ENCODE results near the gene SDCCAG8. TPM values are rescaled to one million over a fixed set of nuclear protein-coding genes. Genes with fewer than 3 reads are reported as not detected.

Gene SDCCAG8
- total RNA-seq, 2 donors from 2014 or later, result 23.2 to 91.0 TPM

DNA sequence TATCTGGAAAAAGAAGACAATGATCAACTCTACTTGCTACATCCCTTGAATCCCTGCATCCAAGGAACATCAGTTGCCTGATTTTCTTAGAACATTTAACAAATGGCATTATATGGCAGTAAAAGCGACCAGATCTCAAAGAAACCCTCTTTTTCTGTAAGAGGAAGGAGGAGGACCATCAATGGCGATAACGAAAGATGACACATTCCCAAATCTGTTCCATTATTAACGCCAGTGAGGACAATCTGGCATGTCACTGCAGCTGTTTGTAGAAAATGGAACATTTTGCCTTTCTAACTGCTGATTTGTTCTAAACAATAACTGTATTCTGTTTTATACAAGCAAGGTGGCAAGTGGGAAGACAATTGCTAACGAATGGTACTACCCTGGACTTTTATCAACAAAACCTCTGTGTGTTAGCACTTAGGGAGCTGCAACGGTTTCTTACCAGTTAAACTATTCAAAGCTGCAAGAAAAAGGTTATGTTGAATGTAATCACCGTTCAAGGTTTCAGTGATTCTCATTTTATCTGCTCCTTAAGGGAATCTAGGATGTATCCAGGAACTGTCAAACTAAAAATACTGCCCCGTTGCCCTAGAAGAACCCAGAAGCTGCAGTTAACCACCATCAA lies 251.9 kb downstream of the SDCCAG8 start:
- Histone ChIP-seq H3K4me1 (ENCODE audit: control insufficient read depth in 1 of 2, low read depth in 2 of 2) (no peaks in the 10 kb centered on the region), H3K27ac (no peak overlapping the region), H3K9me3 (no peaks in the 10 kb centered on the region), H3K4me3 (no peak overlapping the region), H3K36me3 (peaks cover 11% of the 10 kb centered on the region), H3K27me3 (replicated peaks; ENCODE audit: insufficient read depth) (no peaks in the 10 kb centered on the region)
- ATAC-seq (ENCODE audit: insufficient number of reproducible peaks, low FRiP score, low read depth) (no peak), DNase-seq (ENCODE audit: low spot score) (no peak)
- no peak for TF ChIP-seq CTCF (IDR thresholded peaks at IDR 0.05)

DNA sequence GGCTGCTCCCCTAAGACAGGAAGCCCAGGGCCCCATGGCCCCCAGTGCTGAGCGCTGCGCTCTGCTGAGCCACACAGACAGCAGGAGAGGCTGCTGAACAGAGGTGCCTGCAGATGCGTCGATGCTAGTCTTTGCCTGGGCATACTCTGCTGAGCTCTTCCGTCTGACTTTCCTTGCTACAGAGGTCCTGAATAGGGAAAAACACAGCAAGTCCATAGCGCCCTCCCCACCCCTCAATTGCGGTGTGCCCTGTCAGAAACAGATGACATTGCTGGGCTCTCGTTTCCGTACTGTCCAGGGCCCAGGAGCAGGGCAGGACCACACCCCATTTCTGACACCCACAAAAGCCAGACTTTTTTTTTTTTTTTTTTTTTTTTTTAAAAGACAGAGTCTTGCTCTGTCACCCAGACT lies 252.5 kb downstream of the SDCCAG8 start:
- H3K36me3 ChIP-seq, result peaks cover 11% of the 10 kb centered on the region
- H3K9me3 ChIP-seq, result no peaks in the 10 kb centered on the region
- DNase-seq (ENCODE audit: low spot score) (no peak), ATAC-seq (ENCODE audit: insufficient number of reproducible peaks, low FRiP score, low read depth) (no peak)
- no peak for TF ChIP-seq CTCF (IDR thresholded peaks at IDR 0.05)
- no peak overlapping the region for H3K27ac ChIP-seq
- H3K4me3 ChIP-seq, result no peak overlapping the region
- no peaks in the 10 kb centered on the region for H3K4me1 ChIP-seq (ENCODE audit: control insufficient read depth in 1 of 2, low read depth in 2 of 2)
- H3K27me3 ChIP-seq (replicated peaks; ENCODE audit: insufficient read depth), result no peaks in the 10 kb centered on the region

- no peaks in the 10 kb centered on the region for H3K4me1 ChIP-seq (ENCODE audit: control insufficient read depth in 1 of 2, low read depth in 2 of 2)
- no peak overlapping the region for H3K4me3 ChIP-seq
- H3K9me3 ChIP-seq, result no peaks in the 10 kb centered on the region
- DNase-seq (ENCODE audit: low spot score) (no peak), ATAC-seq (ENCODE audit: insufficient number of reproducible peaks, low FRiP score, low read depth) (no peak)
- peaks cover 11% of the 10 kb centered on the region for H3K36me3 ChIP-seq
- no peak for TF ChIP-seq CTCF (IDR thresholded peaks at IDR 0.05)
- no peak overlapping the region for H3K27ac ChIP-seq
- H3K27me3 ChIP-seq (replicated peaks; ENCODE audit: insufficient read depth), result no peaks in the 10 kb centered on the region
Measured at GRCh38 chr1:243508943-243509342, 253.1 kb downstream of the SDCCAG8 start.

DNA sequence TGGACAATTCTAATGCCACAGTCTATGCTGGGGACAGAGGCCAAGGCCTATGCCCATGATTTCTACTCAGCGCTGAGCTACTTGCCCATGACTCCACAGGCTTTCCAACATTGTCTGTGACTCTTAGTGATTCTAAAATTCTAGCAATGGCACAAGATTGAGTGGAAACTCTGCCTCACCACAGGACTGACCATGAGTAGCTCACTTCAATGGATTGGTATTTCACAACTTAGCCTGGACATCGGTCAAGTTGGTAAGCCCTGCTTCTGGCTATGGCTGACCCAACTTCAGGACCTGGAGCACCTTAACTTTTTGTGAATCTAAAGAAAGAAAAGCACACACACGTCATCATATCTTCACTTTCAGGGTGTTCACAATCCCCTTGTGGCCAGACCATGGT lies 255.1 kb downstream of the SDCCAG8 start:
- no peak overlapping the region for H3K4me3 ChIP-seq
- no peak for ATAC-seq (ENCODE audit: insufficient number of reproducible peaks, low FRiP score, low read depth)
- TF ChIP-seq CTCF (IDR thresholded peaks at IDR 0.05), result no peak
- no peak for DNase-seq (ENCODE audit: low spot score)
- no peaks in the 10 kb centered on the region for H3K9me3 ChIP-seq
- peaks cover 6% of the 10 kb centered on the region for H3K36me3 ChIP-seq
- H3K4me1 ChIP-seq (ENCODE audit: control insufficient read depth in 1 of 2, low read depth in 2 of 2), result no peaks in the 10 kb centered on the region
- H3K27ac ChIP-seq, result no peak overlapping the region
- no peaks in the 10 kb centered on the region for H3K27me3 ChIP-seq (replicated peaks; ENCODE audit: insufficient read depth)

DNA sequence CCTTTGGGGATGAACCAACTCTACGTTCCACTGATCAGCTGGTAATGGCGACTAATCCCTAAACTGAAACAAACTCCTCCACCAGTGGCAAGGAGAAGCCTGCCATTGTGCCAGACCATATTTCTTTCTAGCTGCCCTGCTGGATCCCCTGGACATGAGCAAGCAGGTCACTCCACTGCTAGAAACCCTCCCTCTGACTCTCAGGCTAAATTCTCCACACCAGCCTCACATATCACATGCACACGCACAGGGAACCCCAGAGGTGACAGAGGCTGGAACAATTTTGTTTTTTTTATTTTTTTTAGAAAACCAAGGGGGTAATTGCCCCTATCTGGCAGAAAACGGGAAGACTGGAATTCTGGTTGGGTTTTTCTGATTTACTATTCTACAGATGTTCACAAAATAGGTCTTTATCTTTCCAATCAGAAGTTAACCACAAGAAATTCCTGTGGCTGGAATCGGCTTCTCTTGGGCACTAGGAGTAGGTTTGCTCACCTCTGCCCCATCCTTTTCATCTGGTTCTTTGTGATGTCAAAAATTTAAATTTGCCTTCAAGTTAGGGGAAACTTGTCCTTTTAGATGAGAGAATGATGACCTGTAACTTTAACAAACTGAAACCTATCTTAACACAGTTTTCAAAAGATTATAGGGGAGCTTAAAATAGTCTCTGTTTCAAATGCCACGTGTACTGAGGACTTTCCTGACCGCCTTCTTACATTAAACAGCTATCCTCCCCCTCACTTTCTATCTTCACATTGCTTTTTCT lies 258.1 kb downstream of the SDCCAG8 start:
- ATAC-seq (ENCODE audit: insufficient number of reproducible peaks, low FRiP score, low read depth), result no peak
- Histone ChIP-seq H3K27me3 (replicated peaks; ENCODE audit: insufficient read depth) (no peaks in the 10 kb centered on the region), H3K9me3 (peaks cover 3% of the 10 kb centered on the region), H3K4me1 (ENCODE audit: control insufficient read depth in 1 of 2, low read depth in 2 of 2) (no peaks in the 10 kb centered on the region), H3K27ac (no peak overlapping the region), H3K36me3 (peaks cover 6% of the 10 kb centered on the region), H3K4me3 (no peak overlapping the region)
- DNase-seq (ENCODE audit: low spot score), result no peak
- no peak for TF ChIP-seq CTCF (IDR thresholded peaks at IDR 0.05)

Measured in thoracic aorta (tissue), 2 donors.